HepG2 (cell line): ENCODE measurements around the gene FRRS1. TPM values are rescaled to one million over a fixed set of nuclear protein-coding genes. Genes with fewer than 3 reads are reported as not detected.

Source experiments
- ATAC-seq: fragments of 200-7000 bp; cut with Tn5 transposase; 3 replicates; pipeline ENCODE4 v1.9.1; 2020; ENCODE audit warnings: mild to moderate bottlenecking, moderate library complexity
- BruUV-seq: library from RNA; stranded (reverse); fragments of 400-500 nt; replicated peaks from 2 replicates; lab custom pipeline; 2021; lab: Mats Ljungman, UMichigan
- CTCF ChIA-PET: fragments of 300-600 bp; formaldehyde crosslinking; extraction: SDS; loops from one replicate; lab custom pipeline; 2021; ENCODE audit warnings: low total read pairs, inconsistent platforms, low intra/inter-chr PET ratio; lab: Yijun Ruan, JAX
- POLR2A ChIA-PET: fragments of 350-600 bp; sonication (Branson Sonifier 250); formaldehyde crosslinking; loops from one replicate; lab custom pipeline; 2020; ENCODE audit warnings: antibody characterized with exemption, inconsistent platforms; lab: Yijun Ruan, JAX
- DNase-seq: peaks from one replicate; pipeline ENCODE4 v3.0.0-alpha.2; 2015; ENCODE audit warnings: low spot score
- FAIRE-seq: peaks from 3 replicates; lab custom pipeline; 2011; peaks lifted over from hg19 to GRCh38; lab: Jason Lieb, UNC
- H2AFZ ChIP-seq: one replicate; pipeline ENCODE4 v1.6.1; 2011; ENCODE audit warnings: low read length, inconsistent platforms
- H3K27ac ChIP-seq: fragments of 300-600 bp; 3 replicates; pipeline ENCODE4 v1.8.0; 2011; ENCODE audit warnings: mixed run types, mild to moderate bottlenecking, mixed read lengths, low read length, inconsistent platforms; ENCODE audit not compliant: insufficient read depth; ENCODE audit errors: extremely low read length
- H3K27me3 ChIP-seq, 2 experiments: fragments of 200-600 bp in 1 of 2; 2 replicates in 1 of 2; 3 replicates in 1 of 2; pipeline versions ENCODE4 v1.6.0 to v1.8.0; 2011; ENCODE audit warnings: low read length in 2 of 2, mild to moderate bottlenecking in 2 of 2, moderate library complexity in 2 of 2, inconsistent platforms in 1 of 2; ENCODE audit not compliant: insufficient read depth in 2 of 2, control insufficient read depth in 1 of 2
- H3K36me3 ChIP-seq, 2 experiments: fragments of 200-600 bp in 1 of 2; replicated peaks in 1 of 2; 2 replicates in 1 of 2; 3 replicates in 1 of 2; pipeline versions ENCODE4 v1.5.1 to v1.8.0; 2011; ENCODE audit warnings: low read length in 2 of 2, inconsistent platforms in 1 of 2; ENCODE audit not compliant: insufficient read depth in 2 of 2, control insufficient read depth in 1 of 2
- H3K4me1 ChIP-seq: 2 replicates; pipeline ENCODE4 v1.5.1; 2012; ENCODE audit warnings: low read length, inconsistent platforms; ENCODE audit not compliant: insufficient read depth
- H3K4me2 ChIP-seq: 2 replicates; pipeline ENCODE4 v1.6.0; 2011; ENCODE audit warnings: low read depth, low read length, inconsistent platforms
- H3K4me3 ChIP-seq, 3 experiments: fragments of 200-600 bp in 1 of 3; sonication (generic), shearing (Covaris generic) in 1 of 3; replicated peaks in 1 of 3; 2 replicates each; pipeline ENCODE4 v1.5.1; 2011 to 2016; ENCODE audit warnings: low read length in 3 of 3, inconsistent platforms in 2 of 3, low read depth in 2 of 3, mild to moderate bottlenecking in 2 of 3, control low read depth in 1 of 3, mixed read lengths in 1 of 3; ENCODE audit not compliant: insufficient read depth in 1 of 3
- H3K79me2 ChIP-seq: one replicate; pipeline ENCODE4 v1.6.1; 2011; ENCODE audit warnings: low read length, inconsistent platforms; ENCODE audit not compliant: insufficient read depth
- H3K9ac ChIP-seq: 2 replicates; pipeline ENCODE4 v1.6.0; 2011; ENCODE audit warnings: mild to moderate bottlenecking, low read depth, low read length, inconsistent platforms; ENCODE audit not compliant: insufficient read depth
- H3K9me3 ChIP-seq: 2 replicates; pipeline ENCODE4 v1.5.1; 2012; ENCODE audit warnings: mild to moderate bottlenecking, low read length
- H4K20me1 ChIP-seq: 2 replicates; pipeline ENCODE4 v1.6.0; 2011; ENCODE audit warnings: inconsistent platforms, mild to moderate bottlenecking, low read length, moderate library complexity; ENCODE audit not compliant: insufficient read depth
- ASH2L ChIP-seq: fragments of 300-600, 200-600 bp; sonication (generic); IDR thresholded peaks from 2 replicates; pipeline ENCODE4 v1.7.0; 2017; ENCODE audit warnings: low read depth, mild to moderate bottlenecking, moderate library complexity, mixed read lengths, low read length; ENCODE audit not compliant: insufficient read length
- ATF1 ChIP-seq: IDR thresholded peaks from 2 replicates; pipeline ENCODE4 v1.6.1; 2016; ENCODE audit warnings: mild to moderate bottlenecking, control low read depth
- CREB3 ChIP-seq: sonication (generic); formaldehyde crosslinking; IDR thresholded peaks from 2 replicates; pipeline ENCODE4 v1.5.0; 2020; ENCODE audit warnings: missing genetic modification reagents
- ELF3 ChIP-seq: IDR thresholded peaks from 2 replicates; pipeline ENCODE4 v1.6.1; 2016; ENCODE audit warnings: missing genetic modification reagents, missing compliant biosample characterization
- HMGXB4 ChIP-seq, 2 experiments: sonication (generic) in 1 of 2; formaldehyde crosslinking in 1 of 2; IDR thresholded peaks; 2 replicates each; pipeline versions ENCODE4 v1.4.0 to v1.6.1; 2018 to 2020; ENCODE audit warnings: missing genetic modification reagents in 2 of 2, borderline replicate concordance in 1 of 2, low read depth in 1 of 2, mild to moderate bottlenecking in 1 of 2, missing biosample characterization in 1 of 2
- MXD4 ChIP-seq: IDR thresholded peaks from 2 replicates; pipeline ENCODE4 v1.6.1; 2016; ENCODE audit warnings: mild to moderate bottlenecking, missing biosample characterization, missing genetic modification reagents
- NONO ChIP-seq, 2 experiments: fragments of 450-650 bp in 1 of 2; sonication (generic) in 1 of 2; formaldehyde crosslinking in 1 of 2; IDR thresholded peaks in 1 of 2; conservative IDR thresholded peaks in 1 of 2; 2 replicates each; pipeline versions ENCODE4 v1.6.1 to v1.8.0; 2017 to 2022; ENCODE audit warnings: mild to moderate bottlenecking in 1 of 2, missing genetic modification reagents in 1 of 2, moderate library complexity in 1 of 2
- PRDM4 ChIP-seq: sonication (generic); formaldehyde crosslinking; IDR thresholded peaks from 2 replicates; pipeline ENCODE4 v1.9.0; 2021; ENCODE audit warnings: missing genetic modification reagents, borderline replicate concordance
- SKIL ChIP-seq: sonication (generic); formaldehyde crosslinking; IDR thresholded peaks from 2 replicates; pipeline ENCODE4 v1.8.0; 2022; ENCODE audit warnings: missing genetic modification reagents, mild to moderate bottlenecking, moderate library complexity, borderline replicate concordance
- TCF7L2 ChIP-seq: IDR thresholded peaks from 2 replicates; pipeline ENCODE4 v1.6.1; 2011; ENCODE audit warnings: mild to moderate bottlenecking, low read depth, low read length, moderate library complexity
- TRIM22 ChIP-seq: fragments of 450-650 bp; IDR thresholded peaks from 2 replicates; pipeline ENCODE4 v1.6.1; 2017
- ZIK1 ChIP-seq: sonication (generic); formaldehyde crosslinking; IDR thresholded peaks from 2 replicates; pipeline ENCODE4 v1.5.0; 2020; ENCODE audit warnings: mild to moderate bottlenecking, low read depth, missing genetic modification reagents, borderline replicate concordance
- ZNF3 ChIP-seq: IDR thresholded peaks from 2 replicates; pipeline ENCODE4 v1.7.0; 2017; ENCODE audit warnings: inconsistent platforms
- ZNF350 ChIP-seq: sonication (generic); formaldehyde crosslinking; IDR thresholded peaks from 2 replicates; pipeline ENCODE4 v1.4.0; 2020; ENCODE audit warnings: mild to moderate bottlenecking, low read depth, missing genetic modification reagents, borderline replicate concordance
- ZNF589 ChIP-seq: sonication (generic); formaldehyde crosslinking; conservative IDR thresholded peaks from 2 replicates; pipeline ENCODE4 v1.8.0; 2022; ENCODE audit warnings: mild to moderate bottlenecking, moderate library complexity, missing genetic modification reagents
- in situ Hi-C: cut with HindIII; loops from 2 replicates; pipeline ENCODE4 v1.10.0; 2017; ENCODE audit warnings: low pct_unique_long_range_greater_than_20kb; ENCODE audit not compliant: extremely low pct_ligation_motif_present
- intact Hi-C: fragments of 100-400 bp; cut with micrococcal nuclease; formaldehyde crosslinking; loops from one replicate; pipeline ENCODE4 v1.10.0; 2022; ENCODE audit not compliant: unreplicated experiment
- polyA plus RNA-seq, 8 experiments: library from polyadenylated mRNA; depleted of rRNA in 3 of 8; stranded (reverse) in 7 of 8; unstranded in 1 of 8; fragments of >200 nt; fragmentation: Illumina TruSeq in 4 of 8; extraction: Trizol in 4 of 8; gene quantifications; 2 replicates each; pipeline versions ENCODE4 v1.2.1 to v1.2.3, GENCODE V29; 2011 to 2016; ENCODE audit warnings: low read depth in 4 of 8, missing spikeins in 1 of 8, mixed read lengths in 1 of 8; ENCODE audit not compliant: insufficient read depth in 1 of 8
- total RNA-seq, 5 experiments: library from RNA; depleted of rRNA; stranded (reverse); fragments of >200 nt; fragmentation: Illumina TruSeq; extraction: Trizol; gene quantifications; 2 replicates each; pipeline ENCODE4 v1.2.3, GENCODE V29; 2016; ENCODE audit warnings: low read depth in 1 of 5

Gene FRRS1
- total and polyA plus RNA-seq, 2 of the 13 experiments (the other 11 are each of a cell fraction or from before 2014, with no cell fraction given) = 22.6 to 23.4 TPM

- no peaks in the 10 kb centered on the region for H3K79me2 ChIP-seq
- DNase-seq (no peak), FAIRE-seq (no peak), ATAC-seq (no peak)
- no peak overlapping the region for H3K9ac ChIP-seq
- H4K20me1 ChIP-seq = no peaks in the 10 kb centered on the region
- CTCF ChIA-PET = no interaction called here
- H3K4me1 ChIP-seq = 0 out of 2 replicates have a peak, but pooled peaks cover 7% of the 10 kb centered on the region
- no peaks in the 10 kb centered on the region for H3K9me3 ChIP-seq
- in situ Hi-C loops (no loop called here), intact Hi-C loops (no loop called here)
- BruUV-seq = no TSS peak
- POLR2A ChIA-PET = no interaction called here
- H2AFZ ChIP-seq = no peak overlapping the region
- no peak overlapping the region for H3K4me3 ChIP-seq
- H3K4me2 ChIP-seq = no peak overlapping the region
- H3K36me3 ChIP-seq = peaks cover 14 to 62% of the 10 kb centered on the region in 2 experiments
- H3K27ac ChIP-seq = no peak overlapping the region
- no peaks in the 10 kb centered on the region for H3K27me3 ChIP-seq
- TF ChIP-seq ZNF350 (no peak), MXD4 (CRISPR knock-in tag) (no peak), ELF3 (CRISPR knock-in tag) (no peak), PRDM4 (no peak), ASH2L (no peak), ZIK1 (CRISPR knock-in tag) (no peak), SKIL (CRISPR knock-in tag) (no peak), ZNF3 (CRISPR knock-in tag) (no peak), ZNF589 (CRISPR knock-in tag) (no peak), TCF7L2 (no peak), NONO (IDR thresholded peaks at IDR 0.05) (no peak), NONO (CRISPR knock-in tag; conservative IDR thresholded peaks at IDR 0.05) (no peak), ATF1 (CRISPR knock-in tag) (no peak), HMGXB4 (CRISPR knock-in tag; IDR thresholded peaks at IDR 0.05; ENCODE audit: borderline replicate concordance in 1 of 2, low read depth in 1 of 2) (no peak), TRIM22 (no peak), CREB3 (CRISPR knock-in tag) (no peak)
- TF ChIP-seq, all 625 proteins: peak for 0
These were observed 91.1 kb downstream of the FRRS1 start for GRCh38 chr1:99675292-99675691.
